ENCODE measurements around the gene DTX4.

The DTX4 gene

DNA sequence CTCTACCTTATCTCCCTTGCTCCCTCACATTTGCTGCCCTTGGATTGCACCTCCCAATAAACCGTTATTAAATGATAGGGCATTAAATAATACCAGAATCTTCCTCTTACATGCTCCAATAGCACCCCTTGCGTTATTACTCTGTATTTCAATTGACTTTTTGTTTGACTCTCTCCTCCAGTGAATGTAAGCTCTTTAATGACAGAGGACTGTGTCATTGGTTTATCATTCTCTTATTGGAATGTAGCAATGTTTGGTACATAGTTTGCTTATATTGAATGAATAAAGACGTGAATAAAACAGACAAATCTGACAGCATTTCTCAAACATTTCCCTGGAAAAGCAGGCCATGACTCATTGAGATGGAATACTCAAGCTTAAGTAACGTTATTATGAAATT is 49.5 kb downstream of the DTX4 start:
- DNase-seq, result no peak

GRCh38 chr11:59222464-59223060 is 50.6 kb downstream of the DTX4 start:
- DNase-seq, result no peak

DNA sequence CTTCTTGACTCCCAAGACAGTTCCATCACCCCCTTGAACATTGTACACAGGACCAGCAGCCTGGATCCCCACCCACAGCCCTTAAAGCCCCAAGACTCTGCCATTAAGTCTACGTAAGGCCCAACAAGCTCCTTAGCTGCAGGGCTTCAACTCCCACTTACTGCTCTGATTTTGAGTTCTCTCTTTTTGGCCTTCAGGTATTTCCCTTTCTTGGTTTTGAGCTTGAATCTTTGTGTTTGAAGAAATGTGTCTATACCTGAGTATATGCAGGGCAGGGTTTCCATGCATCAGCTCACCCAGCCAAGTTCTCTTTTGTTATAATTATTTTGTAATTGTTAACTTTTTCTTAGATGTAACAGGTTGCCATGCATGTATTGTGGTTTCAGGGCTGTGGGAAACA is 51.2 kb downstream of the DTX4 start:
- no peak for DNase-seq

GRCh38 chr11:59223611-59224010 is 51.7 kb downstream of the DTX4 start:
- DNase-seq, result no peak

DNA sequence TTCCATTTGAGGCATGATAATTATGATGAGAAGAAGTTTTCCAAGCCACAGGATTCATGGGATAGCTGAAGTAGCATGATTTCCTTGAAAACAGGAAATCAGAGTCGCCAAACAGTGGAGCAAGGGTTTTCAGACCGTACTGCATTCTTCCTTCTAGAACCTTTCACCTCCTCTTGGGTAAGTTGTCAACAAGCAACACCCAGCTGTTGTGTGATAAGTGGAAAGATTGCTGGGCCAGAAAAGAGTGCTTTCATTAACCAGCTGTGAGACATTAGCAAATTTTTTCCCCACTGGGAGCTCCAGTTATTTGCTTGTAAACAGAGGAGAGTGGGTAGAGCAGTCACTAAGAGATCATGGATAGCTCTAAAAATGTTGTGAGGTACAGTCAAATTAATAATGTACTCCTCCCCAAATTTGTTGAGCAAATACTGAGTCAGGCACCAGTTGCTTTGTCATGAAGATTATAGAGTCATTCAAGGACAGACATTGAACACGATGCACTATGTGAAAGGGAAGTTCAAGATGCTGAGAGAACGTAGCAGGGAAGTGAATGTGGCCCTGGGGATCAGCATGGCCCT is 52.5 kb downstream of the DTX4 start:
- DNase-seq, result no peak

DNA sequence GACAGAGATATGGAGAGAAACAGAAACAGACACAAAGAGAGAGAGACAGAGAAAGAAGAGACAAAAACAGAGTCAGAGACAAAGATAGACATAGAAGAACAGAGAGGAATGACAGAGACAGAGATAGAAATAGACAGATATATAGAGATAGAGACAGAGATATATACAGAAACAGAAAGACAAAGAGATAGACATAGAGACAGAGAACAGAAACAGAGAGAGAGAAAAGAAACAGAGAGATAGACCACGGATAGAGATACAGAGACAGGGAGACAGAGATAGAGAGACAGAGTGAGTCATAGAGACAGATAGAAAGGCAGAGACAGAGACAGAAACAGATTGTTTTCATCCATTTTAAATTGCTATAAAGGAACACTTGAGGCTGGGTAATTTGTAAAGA is 53.1 kb downstream of the DTX4 start:
- no peak for DNase-seq

- no peak for DNase-seq
Measured at GRCh38 chr11:59226396-59226795, 54.5 kb downstream of the DTX4 start.

- DNase-seq, result no peak
Measured at GRCh38 chr11:59240322-59240721, 68.4 kb downstream of the DTX4 start.

GRCh38 chr11:59243633-59244032 is 71.7 kb downstream of the DTX4 start:
- DNase-seq, result no peak

GRCh38 chr11:59247531-59248227 is 75.7 kb downstream of the DTX4 start:
- DNase-seq, result no peak

DNA sequence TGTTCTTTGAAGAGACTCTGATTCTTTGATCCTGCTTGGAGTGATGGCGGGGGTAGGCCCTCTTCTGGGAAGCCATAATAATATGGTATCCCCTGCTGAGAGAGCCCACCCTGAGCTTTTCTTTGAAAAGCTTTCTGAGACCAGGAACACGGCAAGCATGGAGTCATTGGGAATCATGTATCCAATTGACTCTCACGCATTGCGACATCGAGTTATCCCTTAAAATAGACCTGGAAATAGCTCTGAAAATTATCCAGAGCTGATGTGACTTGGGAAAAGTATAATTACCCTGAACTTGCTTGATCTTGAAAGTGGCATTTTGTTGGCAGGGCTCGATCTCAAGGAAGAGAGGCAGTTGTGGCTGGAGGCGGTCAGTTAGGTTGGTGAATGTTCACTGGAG is 77.6 kb downstream of the DTX4 start:
- no peak for DNase-seq

- no peak for DNase-seq
Measured at GRCh38 chr11:59253001-59253400, 81.1 kb downstream of the DTX4 start.

DNA sequence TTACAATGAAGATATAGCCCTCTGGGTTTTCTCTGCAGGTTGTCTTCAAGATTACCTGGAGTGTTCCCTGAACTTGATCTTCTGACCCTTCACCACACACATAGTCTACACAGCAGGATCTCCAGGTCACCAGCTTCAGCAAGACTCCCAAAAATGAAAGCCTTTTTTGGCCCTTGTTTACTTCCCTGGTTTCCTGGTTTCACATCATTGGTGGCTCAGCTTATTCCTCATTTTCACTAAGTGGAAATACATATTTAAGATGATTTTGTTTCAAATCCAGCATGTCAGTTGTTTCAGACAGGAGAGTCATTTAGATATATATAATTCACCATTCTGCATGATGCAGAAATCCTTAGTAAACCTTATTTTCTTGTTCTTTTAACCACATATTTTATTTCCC is 82.4 kb downstream of the DTX4 start:
- no peak for DNase-seq

GRCh38 chr11:59255281-59255680 is 83.3 kb downstream of the DTX4 start:
- no peak for DNase-seq
